T-helper 1 cell (primary cell): ENCODE data around the gene ARID1B.

ENCODE experiments used
- DNase-seq, 5 donors: peaks; one replicate each; pipeline ENCODE4 v3.0.0-alpha.2; 2012 to 2020

ARID1B gene

GRCh38 chr6:157201083-157201482, 423.9 kb downstream of the ARID1B start:
- DNase-seq, result no peak

- DNase-seq, result no peak
Measured at GRCh38 chr6:157203312-157203744, 426.1 kb downstream of the ARID1B start.

DNA sequence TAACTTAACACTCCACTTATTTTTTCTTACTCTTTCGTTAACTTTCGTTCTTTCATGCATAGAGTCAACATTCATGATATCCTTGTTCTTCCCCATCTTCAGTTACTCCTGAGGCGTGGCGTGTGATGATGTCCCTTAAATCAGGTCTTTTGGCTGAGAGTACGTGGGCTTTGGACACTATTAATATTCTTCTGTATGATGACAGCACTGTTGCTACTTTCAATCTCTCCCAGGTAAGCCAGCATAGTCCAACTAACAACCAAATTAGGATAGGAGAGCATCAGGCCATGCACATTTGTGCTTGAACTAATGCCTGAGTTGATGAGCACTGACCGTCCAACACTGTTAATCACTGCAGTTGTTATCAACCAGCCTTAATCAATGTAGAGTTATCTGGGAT, 426.6 kb downstream of the ARID1B start:
- DNase-seq, result no peak

- no peak for DNase-seq
Measured at GRCh38 chr6:157205473-157206358, 428.5 kb downstream of the ARID1B start.

DNA sequence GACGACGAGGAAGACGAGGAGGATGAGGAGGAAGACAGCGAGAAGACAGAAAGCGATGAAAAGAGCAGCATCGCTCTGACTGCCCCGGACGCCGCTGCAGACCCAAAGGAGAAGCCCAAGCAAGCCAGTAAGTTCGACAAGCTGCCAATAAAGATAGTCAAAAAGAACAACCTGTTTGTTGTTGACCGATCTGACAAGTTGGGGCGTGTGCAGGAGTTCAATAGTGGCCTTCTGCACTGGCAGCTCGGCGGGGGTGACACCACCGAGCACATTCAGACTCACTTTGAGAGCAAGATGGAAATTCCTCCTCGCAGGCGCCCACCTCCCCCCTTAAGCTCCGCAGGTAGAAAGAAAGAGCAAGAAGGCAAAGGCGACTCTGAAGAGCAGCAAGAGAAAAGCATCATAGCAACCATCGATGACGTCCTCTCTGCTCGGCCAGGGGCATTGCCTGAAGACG, 429.2 kb downstream of the ARID1B start:
- no peak for DNase-seq

GRCh38 chr6:157207521-157208076, 430.4 kb downstream of the ARID1B start:
- DNase-seq, result no peak

- DNase-seq, result no peak
Measured at GRCh38 chr6:157209865-157210530, 432.8 kb downstream of the ARID1B start.

DNA sequence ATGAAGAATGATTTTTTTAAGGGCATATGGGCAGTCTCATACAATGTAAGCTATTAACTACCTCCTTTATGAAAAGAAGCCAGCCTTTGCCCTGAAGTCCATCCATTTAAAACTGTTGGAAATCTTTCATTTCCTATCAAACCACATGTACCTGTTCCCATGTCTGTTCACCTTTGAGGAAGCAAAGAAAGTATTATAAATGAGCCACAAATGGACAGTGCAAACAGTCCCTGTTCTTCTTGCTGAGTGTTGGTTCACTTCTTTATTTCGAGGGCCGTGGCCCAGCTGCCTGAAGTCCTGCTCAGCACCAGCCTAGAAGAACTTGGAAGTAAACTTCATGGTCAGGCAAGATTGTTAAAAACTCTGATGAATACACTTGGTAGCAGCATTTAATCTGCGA, 433.8 kb downstream of the ARID1B start:
- DNase-seq, result no peak

DNA sequence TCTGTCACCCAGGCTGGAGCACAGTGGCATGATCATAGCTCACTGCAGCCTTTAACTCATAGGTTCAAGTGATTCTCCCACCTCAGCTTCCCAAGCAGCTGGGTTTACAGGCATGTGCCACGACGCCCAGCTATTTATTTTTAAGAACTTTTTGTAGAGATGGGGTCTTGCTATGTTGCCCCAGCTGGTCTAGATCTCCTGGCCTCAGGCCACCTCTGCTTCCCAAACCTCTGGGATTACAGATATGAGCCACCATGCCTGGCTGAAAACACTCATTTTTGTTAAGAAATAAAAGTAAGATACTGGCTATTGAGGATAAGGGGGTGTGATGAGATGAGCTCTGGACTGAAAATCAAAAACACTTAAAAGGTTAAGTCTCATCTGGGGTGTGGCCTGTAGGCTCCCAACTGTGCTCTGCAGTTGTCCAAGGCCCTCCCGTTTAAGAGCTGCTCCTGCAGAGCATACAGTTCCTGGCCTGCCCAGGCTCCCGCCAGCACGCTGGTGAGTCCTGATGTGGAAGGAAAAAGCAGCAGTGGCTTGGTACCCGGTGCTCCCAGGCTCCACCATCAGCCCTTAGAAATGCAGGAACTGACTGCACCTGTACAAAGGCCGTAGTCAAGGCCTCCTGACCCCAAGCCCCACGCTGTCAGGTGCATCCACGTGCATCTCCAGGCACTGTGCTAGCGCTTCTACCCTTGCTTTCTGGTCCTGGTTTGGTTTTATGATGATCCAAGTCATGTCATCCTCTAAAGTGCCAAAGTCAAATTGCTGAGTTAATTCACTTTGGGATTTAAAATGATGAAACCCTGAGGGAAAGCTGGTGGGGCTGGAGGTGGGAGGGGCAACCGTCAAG, 434.7 kb downstream of the ARID1B start:
- DNase-seq, result no peak

GRCh38 chr6:157213426-157213825, 436.2 kb downstream of the ARID1B start:
- DNase-seq, result no peak

- DNase-seq, result no peak
Measured at GRCh38 chr6:157213907-157214565, 436.9 kb downstream of the ARID1B start.

GRCh38 chr6:157215717-157216116, 438.5 kb downstream of the ARID1B start:
- no peak for DNase-seq

GRCh38 chr6:157216570-157216969, 439.4 kb downstream of the ARID1B start:
- no peak for DNase-seq

GRCh38 chr6:157217198-157217893, 440.2 kb downstream of the ARID1B start:
- no peak for DNase-seq

DNA sequence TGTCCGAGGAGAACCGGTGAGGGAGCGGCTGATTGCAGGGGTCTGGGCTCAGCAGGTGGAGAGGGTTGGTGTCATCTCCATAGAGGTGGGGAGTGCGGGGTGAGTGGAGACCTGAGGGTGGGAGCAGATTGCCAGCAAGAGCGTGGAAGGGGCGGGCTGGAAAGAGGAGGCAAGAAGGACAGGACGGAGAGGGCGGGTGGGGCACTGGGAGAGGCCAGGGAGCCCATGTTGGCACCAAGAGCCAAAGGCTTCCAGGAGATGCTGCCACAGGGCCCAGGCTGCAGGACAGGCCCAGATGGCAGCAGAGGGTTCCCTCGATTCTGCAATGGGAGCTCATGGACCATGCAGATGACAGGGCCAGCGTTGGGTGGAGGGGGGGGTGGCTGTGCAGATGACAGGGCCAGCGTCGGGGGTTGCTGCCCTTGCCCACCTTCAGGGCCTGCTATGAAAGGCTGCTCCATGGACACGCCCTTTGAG, 440.8 kb downstream of the ARID1B start:
- DNase-seq, result no peak

DNA sequence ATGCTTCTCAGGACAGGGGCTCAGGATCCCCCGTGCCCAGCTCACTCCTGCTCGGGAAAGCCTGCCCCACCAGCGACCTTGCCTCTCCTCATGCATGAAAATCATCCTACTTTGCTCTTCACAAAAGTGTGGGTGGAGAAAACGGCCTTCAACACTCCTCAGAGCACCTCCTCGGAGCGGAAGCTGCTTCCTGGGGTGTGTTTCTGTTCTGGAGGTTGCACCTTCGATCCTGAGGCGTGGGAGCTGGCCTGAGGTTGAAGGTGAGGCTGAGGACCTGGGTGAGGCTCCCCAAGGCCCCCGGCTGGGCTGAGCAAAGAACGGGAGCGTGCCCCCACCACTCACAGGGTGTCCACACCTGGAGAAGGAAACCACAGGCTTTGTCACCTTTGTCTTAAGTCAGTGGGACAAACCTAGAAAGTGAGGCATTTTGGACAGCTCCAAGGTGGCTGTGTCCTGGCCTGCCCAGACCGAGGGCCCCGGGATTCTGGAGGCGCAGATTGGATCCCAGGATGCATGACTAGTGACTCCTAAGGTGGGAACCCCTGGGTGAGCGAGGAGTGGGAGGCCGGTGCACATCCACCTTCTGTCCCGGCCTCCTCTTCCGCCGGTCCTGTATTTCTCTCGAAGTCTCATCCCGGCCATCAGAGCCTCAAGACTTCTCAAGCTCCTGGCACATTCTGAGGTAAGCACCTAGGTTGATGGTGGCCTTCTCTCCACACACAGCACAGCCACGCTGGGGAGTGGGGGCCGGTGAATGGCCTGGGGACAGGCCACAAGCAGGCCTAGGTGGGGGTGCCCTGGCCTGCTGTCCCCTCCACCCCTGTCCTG, 441.4 kb downstream of the ARID1B start:
- no peak for DNase-seq

GRCh38 chr6:157219201-157220200, 442.3 kb downstream of the ARID1B start:
- no peak for DNase-seq

GRCh38 chr6:157220485-157220884, 443.3 kb downstream of the ARID1B start:
- DNase-seq, result no peak
